Lower lobe of right lung (tissue), 2 donors: Measurements from ENCODE around the gene JOSD2. TPM values are rescaled to one million over a fixed set of nuclear protein-coding genes. Genes with fewer than 3 reads are reported as not detected.

Experiments used
- ATAC-seq, 2 donors: fragments of 200-7000 bp; cut with Tn5 transposase; one replicate each; pipeline ENCODE4 v1.9.1; 2020 to 2022; ENCODE audit warnings: mild to moderate bottlenecking in 2 of 2, moderate library complexity in 2 of 2
- DNase-seq: peaks from one replicate; pipeline ENCODE4 v3.0.0-alpha.2; 2020
- H3K27ac ChIP-seq: fragments of 200-600 bp; one replicate; pipeline ENCODE4 v1.8.0; 2022
- H3K27me3 ChIP-seq: fragments of 200-600 bp; one replicate; pipeline ENCODE4 v1.8.0; 2022; ENCODE audit warnings: low read depth
- H3K36me3 ChIP-seq: fragments of 200-600 bp; one replicate; pipeline ENCODE4 v1.8.0; 2022; ENCODE audit warnings: mild to moderate bottlenecking
- H3K4me1 ChIP-seq: fragments of 200-600 bp; one replicate; pipeline ENCODE4 v1.8.0; 2022
- H3K4me3 ChIP-seq: fragments of 200-600 bp; one replicate; pipeline ENCODE4 v1.8.0; 2022; ENCODE audit warnings: mild to moderate bottlenecking
- H3K9me3 ChIP-seq: fragments of 200-600 bp; one replicate; pipeline ENCODE4 v1.8.0; 2022
- CTCF ChIP-seq: fragments of 200-600 bp; IDR thresholded peaks from one replicate; pipeline ENCODE4 v1.8.0; 2022; ENCODE audit warnings: antibody characterized with exemption, mild to moderate bottlenecking
- intact Hi-C: fragments of 100-400 bp; cut with DNase I; formaldehyde crosslinking; loops from one replicate; pipeline ENCODE4 v1.11.0; 2022
- total RNA-seq: library from RNA; stranded (reverse); fragmentation: NEBNext Ultra II Directional; extraction: Animal tissue kit (Norgen Biotek cat#: 25700); gene quantifications from one replicate; pipeline ENCODE4 v1.2.1, GENCODE V29; 2021
- donor health status: DM: no; HTN: yes; CAD: no; lungs with severe emphysema.

JOSD2 gene
- total RNA-seq, 1 donor from 2014 or later: 40.4 TPM

GRCh38 chr19:50510700-50511068 lies 307 bp downstream of the JOSD2 start:
- Histone ChIP-seq H3K4me1 (peaks cover 8% of the 10 kb centered on the region), H3K27ac (peak overlapping the region; percentile 76), H3K36me3 (peaks cover 5% of the 10 kb centered on the region), H3K27me3 (peaks cover 8% of the 10 kb centered on the region), H3K4me3 (peak overlapping the region; percentile 74), H3K9me3 (no peaks in the 10 kb centered on the region)
- intact Hi-C loops: no loop called here
- no peak for DNase-seq
- TF ChIP-seq CTCF: no peak
- ATAC-seq: peak in 1 of 2 donors; percentile 0

- H3K36me3 ChIP-seq: peaks cover 5% of the 10 kb centered on the region
- H3K4me1 ChIP-seq: peaks cover 8% of the 10 kb centered on the region
- peaks cover 5% of the 10 kb centered on the region for H3K27me3 ChIP-seq
- peak overlapping the region; percentile 74 for H3K4me3 ChIP-seq
- ATAC-seq (no peak), DNase-seq (peak; percentile 52)
- TF ChIP-seq CTCF: no peak
- intact Hi-C loops: no loop called here
- no peaks in the 10 kb centered on the region for H3K9me3 ChIP-seq
- H3K27ac ChIP-seq: peak overlapping the region; percentile 76
These were observed 795 bp downstream of the JOSD2 start for GRCh38 chr19:50510121-50510670.

GRCh38 chr19:50509366-50509765 lies 1.6 kb downstream of the JOSD2 start:
- intact Hi-C loops: no loop called here

GRCh38 chr19:50508843-50509190 lies 2.2 kb downstream of the JOSD2 start:
- peaks cover 5% of the 10 kb centered on the region for H3K36me3 ChIP-seq
- no peak overlapping the region for H3K4me3 ChIP-seq
- H3K27me3 ChIP-seq: no peaks in the 10 kb centered on the region
- H3K27ac ChIP-seq: no peak overlapping the region
- peaks cover 8% of the 10 kb centered on the region for H3K4me1 ChIP-seq
- intact Hi-C loops: no loop called here
- no peaks in the 10 kb centered on the region for H3K9me3 ChIP-seq
- TF ChIP-seq CTCF: no peak
- peak; percentile 27 for DNase-seq
- no peak for ATAC-seq

More at GRCh38 chr19:50509366-50509765, 1.6 kb downstream of the JOSD2 start:
- H3K27me3 ChIP-seq: no peaks in the 10 kb centered on the region
- ATAC-seq (no peak), DNase-seq (peak; percentile 44)
- no peaks in the 10 kb centered on the region for H3K9me3 ChIP-seq
- peaks cover 5% of the 10 kb centered on the region for H3K36me3 ChIP-seq
- no peak overlapping the region for H3K27ac ChIP-seq
- H3K4me1 ChIP-seq: peaks cover 8% of the 10 kb centered on the region
- no peak for TF ChIP-seq CTCF
- no peak overlapping the region for H3K4me3 ChIP-seq

- DNase-seq: peak; percentile 27
- Histone ChIP-seq H3K27ac (no peak overlapping the region), H3K27me3 (no peaks in the 10 kb centered on the region), H3K4me3 (no peak overlapping the region), H3K9me3 (no peaks in the 10 kb centered on the region), H3K36me3 (peaks cover 5% of the 10 kb centered on the region), H3K4me1 (peaks cover 8% of the 10 kb centered on the region)
- intact Hi-C loops: no loop called here
- TF ChIP-seq CTCF: no peak
- ATAC-seq: no peak
These were observed 3.6 kb downstream of the JOSD2 start for GRCh38 chr19:50507376-50507775.

GRCh38 chr19:50506700-50507099 lies 4.3 kb downstream of the JOSD2 start:
- no peak for ATAC-seq
- H3K9me3 ChIP-seq: no peaks in the 10 kb centered on the region
- DNase-seq: peak; percentile 15

More at GRCh38 chr19:50506700-50507099, 4.3 kb downstream of the JOSD2 start:
- no peak overlapping the region for H3K4me3 ChIP-seq
- H3K4me1 ChIP-seq: peaks cover 8% of the 10 kb centered on the region
- H3K27ac ChIP-seq: no peak overlapping the region
- H3K27me3 ChIP-seq: no peaks in the 10 kb centered on the region
- no peak for TF ChIP-seq CTCF
- intact Hi-C loops: no loop called here
- H3K36me3 ChIP-seq: peaks cover 5% of the 10 kb centered on the region
